Stimulated activated CD8-positive, alpha-beta memory T cell treated with anti-CD3 and anti-CD28 coated beads, Interleukin-15, amount 100 ng/mL, for 1 hour (primary cell): ENCODE results near the gene RIMOC1.
A peak's percentile ranks its signal among the peaks of the same experiment; 100 is the strongest.

ENCODE experiments used
- DNase-seq: peaks from one replicate; pipeline ENCODE4 v3.0.0-alpha.2; 2020; ENCODE audit warnings: low read depth

The RIMOC1 gene, protein sequence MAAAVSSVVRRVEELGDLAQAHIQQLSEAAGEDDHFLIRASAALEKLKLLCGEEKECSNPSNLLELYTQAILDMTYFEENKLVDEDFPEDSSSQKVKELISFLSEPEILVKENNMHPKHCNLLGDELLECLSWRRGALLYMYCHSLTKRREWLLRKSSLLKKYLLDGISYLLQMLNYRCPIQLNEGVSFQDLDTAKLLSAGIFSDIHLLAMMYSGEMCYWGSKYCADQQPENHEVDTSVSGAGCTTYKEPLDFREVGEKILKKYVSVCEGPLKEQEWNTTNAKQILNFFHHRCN

DNA sequence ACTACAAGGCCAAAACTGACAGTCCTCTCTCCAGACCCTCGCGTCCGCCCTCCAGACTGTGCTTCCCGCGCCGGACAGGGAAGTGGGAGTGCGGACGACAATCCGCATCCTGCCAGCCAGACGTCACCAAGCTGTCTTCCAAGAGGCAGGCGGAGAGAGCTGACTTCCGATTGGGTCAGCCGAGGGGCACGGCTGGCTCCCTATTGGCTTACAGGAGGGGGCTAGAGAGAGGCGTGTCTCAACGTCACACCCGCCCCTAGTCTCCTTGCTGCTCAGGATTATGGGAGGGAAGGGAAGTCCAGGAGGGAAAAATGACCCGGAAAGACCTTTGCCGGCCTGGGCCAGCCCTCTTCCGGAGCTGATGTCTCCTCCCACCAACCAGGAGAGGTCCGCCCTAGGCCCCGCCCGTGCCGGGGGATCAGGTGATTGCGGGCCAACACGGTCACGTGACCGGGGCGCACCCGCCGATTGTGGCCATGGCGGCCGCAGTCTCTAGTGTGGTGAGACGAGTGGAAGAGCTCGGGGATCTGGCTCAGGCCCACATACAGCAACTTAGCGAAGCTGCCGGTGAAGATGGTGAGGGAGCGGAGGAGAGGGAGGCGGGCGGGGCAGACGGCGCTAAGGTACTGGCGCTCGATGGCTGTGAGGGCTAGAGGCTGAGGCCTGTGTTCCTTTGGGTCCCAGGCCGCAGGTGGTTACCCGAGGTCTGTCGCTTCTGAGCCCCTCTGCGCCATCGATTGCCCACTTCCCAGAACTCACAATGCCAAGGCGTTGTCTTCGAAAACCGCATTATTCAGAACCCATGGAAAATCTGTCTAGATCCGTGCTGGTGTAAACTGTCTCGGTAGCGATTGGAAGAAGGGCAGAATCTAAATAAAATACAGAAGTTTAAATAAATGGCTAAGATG is at the start of gene RIMOC1:
Gene RIMOC1, plus strand, starts transcription at position 453 of the 908 bp plus-strand sequence. Its CDS starts 24 bp downstream, at position 477.
- peak; percentile 94 for DNase-seq

DNA sequence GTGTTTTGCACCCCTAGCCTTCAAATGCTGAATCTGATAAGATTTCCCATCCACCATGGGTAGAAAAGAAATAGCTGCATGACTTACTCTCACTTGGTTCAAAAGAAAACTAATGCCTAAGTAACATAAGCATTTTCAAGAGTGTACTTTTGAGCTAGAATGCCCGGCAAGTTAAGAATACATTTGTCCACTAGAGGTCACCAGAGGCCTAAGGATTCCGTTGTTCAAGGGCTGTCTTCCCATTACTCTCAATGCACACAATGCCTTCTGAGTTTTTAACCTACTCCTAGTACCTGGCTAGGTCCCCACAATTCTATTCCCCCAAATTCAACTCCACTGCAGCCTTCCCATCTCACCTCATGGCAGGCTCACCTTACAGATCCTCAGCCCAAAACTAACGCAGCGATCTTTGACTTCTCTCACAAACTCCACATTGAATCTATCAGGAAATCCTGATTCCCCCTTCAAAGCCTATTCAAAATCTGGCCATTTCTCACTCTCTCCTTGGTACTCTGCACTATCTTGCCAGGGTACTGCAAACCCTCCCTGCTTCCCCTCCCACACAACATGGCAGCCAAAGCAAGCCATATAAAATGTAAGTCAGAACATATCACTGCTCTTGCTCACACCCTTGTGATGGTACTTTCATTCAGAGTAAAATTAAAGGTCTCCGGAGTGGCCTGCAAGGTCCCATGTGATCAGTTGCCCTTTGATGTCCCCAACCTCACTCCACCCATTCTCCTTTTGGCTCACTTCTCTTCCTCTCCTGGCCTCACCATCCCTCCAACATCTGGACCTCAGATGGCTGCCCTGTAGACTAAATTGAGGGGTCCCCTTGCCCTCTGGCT is 47.3 kb upstream of the RIMOC1 start:
- DNase-seq: peak; percentile 12

DNA sequence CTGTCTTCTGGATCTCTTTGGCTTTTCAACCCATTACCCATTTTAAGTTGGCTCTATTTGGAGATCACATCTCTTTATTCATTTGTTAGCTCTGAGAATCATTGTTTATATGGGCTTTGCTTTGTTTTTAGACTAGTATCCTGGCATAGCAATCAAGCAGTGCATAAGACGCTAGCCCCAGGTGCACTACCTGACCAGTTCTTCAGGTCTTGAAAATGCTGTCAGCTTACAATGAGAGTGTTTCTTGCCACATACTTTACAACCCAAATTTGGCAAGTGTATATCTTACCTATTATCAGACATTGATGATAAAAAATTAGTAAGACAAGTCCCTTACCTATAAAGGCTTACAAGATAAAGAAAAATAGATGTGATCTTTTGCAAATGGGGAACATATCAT is 46.2 kb upstream of the RIMOC1 start:
- no peak for DNase-seq

DNA sequence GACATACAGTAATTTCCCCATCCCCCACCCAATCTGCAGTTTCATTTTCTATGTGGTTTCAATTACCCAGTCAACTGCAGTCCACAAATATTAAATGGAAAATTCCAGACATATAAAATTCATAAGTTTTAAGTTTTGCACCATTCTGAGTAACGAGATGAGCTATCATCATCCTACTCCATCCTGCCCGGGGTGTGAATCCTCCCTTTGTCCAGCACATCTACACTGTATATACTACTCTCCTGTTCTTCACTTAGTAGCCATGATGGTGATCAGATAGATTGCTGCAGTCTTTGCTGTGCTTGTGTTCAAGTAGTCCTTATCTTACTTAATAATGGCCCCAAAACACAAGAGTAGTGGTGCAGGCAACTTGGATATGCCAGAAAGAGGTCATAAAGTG is 45.3 kb upstream of the RIMOC1 start:
- DNase-seq: no peak

DNA sequence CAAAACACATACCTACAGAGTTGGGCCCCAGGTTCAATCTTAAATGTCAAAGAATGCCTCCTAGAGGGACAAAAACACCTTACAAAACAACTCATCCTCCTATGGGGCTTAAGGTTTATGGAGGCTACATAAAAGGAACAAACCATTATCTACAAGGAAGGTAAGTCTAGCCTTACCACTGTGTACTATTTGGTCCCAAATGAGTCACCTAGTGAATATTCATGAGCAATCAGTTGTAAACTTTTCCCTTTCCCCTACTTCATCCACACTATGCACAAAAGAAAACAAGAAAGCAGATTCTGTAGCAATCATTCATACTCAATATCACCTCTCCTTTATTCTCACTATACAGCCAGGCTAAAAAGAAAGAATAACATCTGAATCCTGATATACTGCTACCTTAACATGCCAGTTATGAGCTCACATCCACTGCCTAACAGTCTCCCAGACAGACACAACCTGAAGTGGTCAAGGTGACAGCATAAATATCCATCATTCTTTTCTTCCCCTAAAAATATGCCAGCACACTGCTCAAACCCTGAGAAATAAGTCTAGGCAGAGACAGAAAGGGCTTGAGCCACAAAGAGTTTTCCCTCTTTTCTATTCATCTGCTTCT is 40.2 kb upstream of the RIMOC1 start:
- DNase-seq: no peak

DNA sequence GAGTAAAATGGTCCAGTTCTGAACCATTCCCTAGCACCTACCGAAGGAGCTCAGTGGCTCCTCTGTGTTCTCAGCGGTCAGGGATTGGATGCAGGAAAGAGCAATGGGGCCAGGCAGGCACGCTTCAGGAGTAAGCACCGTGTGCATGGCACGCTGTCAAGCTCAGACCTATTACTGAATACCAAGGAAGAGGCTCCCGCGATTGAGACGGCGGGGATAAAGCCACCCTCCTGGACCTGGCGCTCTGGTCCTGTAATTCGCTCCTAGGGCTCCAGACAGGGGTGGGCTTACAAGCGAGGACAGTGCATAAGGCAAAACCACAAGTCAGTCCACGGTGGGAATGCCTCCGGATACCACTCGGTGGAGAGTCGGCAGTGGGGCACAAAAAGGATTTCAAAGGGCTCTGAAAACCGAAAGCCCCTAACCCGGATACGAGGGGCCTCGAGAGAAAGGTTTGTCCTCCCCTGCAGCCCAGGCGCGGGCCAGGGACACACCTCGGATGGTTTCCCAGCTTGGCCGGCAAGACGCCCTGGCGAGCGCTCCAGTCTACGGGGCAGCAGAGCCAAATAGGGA is 34.9 kb upstream of the RIMOC1 start:
- no peak for DNase-seq

DNA sequence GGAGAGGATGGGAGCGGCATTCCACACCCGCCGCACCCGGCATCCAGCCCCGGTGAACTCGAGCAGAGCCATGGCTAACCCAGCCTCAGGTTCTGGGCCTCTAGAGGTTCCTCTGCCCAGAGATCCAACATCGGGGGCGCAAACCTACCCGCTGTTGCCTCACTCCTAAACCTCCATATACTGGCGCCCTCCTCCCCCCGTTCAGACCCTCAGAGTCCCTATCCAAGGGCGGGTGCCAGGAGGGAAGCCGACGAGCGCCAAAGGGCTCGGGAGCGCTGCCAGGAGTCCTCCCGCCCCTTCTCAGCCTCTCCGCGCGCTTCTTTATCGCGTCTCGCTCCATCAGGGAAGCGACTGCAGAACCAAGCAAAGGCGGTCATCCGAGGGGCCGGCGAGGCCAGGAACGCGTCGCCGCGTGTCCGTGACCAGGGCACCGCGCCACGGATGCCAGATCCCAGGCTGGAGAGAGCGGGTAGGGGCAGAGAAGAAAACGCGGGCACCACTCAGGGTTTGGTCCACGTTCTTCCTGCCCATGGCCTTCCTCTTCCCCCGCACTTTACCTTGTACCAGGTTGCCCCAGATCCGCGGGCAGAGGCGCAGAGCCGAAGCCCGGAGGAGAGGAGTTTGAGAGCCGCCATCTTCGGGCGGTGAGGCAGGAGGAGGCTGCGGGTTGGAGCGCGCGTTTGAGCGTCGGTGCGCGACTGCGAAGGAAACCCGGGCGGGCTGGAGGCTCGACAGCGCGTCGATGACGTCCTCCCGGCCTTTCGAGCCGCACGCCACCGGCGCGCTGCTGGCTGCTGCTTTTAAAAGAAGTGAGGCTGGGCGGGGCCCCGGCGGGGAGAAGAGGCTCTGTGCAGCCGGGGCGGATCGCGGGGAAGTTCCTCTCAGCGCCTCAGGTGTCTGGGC is 34.2 kb upstream of the RIMOC1 start, which contains the start of gene OXCT1:
Gene OXCT1, minus strand, starts transcription at position 702 of the 903 bp plus-strand sequence. Its CDS starts 67 bp downstream, at position 635.
- peak; percentile 79 for DNase-seq

DNA sequence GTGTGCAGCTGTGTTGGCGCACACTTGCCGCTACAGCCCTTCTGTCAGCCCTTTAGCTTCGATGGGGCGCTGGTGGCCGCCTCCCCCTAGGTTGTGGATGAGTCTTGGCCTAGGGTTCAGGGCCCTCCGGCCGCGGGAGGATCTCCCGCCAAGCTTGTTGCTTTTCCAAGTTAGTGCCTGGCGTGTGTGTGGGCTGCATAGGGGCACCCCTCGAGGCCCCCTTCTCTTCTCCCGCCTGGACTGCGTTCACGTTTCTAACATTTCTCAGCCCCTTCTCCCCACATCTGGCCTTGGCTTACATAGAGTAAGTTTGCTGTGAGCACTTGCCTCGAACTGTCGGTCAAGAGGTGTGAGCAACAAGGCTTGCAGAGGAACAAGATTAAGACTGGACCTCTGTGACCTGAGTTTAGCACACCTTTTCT is 33.5 kb upstream of the RIMOC1 start:
- DNase-seq: no peak

DNA sequence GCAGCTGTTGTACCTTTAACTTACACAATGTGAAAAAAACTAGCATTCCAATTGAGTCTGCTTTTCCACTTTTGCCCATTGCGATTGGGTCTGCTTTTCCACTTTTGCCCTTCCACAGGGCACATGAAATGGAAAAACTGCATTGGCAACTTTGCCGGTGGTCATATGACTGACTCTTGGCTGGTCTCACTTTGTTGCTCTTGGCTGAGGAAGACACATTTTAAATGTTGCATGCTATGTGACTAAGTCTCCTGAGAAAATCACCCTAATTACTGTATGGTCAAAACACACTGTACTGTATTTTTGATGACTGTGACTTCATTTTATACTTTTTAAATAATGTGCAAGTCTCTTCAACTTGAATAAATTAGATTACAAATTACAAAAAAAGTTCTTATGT is 32.3 kb upstream of the RIMOC1 start:
- no peak for DNase-seq

DNA sequence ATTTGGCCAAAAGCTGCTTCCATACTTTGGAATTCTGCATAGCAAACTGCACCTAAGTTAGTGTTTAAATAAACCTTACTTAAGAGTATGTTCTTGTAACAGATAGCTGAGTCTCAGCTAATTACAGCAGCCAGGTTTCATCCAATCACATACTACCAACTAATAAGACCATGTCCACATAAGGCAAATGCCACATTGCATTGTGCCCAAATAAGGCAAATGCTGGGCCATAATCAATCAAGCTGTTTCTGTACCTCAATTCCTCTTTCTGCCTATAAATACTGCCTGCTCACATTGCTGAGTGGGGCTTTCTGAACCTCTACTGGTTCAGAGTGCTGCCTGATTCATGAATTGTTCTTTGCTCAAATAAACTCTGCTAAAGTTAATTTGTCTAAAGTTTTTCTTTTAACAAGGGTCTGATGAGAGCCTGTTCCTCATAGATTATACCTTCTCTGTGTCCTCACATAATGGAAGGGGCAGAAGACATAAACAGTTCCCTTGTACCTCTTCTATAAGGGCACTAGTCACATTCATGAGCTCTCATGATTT is 29.6 kb upstream of the RIMOC1 start:
- no peak for DNase-seq

DNA sequence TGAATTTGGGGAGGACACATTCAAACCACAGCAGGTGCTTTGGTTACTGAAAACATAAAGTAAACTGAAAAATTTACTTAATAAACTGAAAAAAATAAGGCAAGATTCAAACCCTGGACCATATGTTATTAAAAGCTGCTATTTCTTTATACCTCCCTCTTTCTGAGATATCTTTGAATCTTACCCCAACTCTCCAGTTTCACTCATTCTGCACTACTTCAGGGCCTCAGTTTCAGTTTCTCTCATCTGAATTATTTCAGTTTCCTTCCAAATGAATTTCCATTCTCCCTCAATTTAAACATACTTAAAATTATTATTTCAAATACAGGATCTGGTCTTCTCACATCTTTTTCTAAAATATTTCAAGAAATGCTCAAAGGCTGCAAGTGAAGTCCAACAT is 29.0 kb upstream of the RIMOC1 start:
- no peak for DNase-seq

DNA sequence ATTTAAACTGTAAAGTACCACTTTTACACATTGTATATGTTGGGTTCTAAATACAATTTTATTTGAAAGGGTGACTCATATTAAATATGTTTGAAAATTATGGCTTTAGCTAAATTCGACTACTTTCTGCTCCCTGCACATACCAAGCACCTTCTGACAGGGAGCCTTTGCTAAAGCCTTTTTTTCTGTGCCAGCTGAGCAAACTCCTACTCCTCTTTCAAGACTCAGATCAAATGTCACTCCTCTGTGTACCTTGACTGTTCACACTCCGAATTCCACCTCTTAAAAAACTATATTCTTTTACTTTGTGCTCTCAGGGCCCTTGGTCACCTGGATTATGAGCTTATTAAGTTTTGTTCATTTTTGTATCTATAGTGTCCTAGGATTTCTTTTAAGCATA is 27.5 kb upstream of the RIMOC1 start:
- no peak for DNase-seq

DNA sequence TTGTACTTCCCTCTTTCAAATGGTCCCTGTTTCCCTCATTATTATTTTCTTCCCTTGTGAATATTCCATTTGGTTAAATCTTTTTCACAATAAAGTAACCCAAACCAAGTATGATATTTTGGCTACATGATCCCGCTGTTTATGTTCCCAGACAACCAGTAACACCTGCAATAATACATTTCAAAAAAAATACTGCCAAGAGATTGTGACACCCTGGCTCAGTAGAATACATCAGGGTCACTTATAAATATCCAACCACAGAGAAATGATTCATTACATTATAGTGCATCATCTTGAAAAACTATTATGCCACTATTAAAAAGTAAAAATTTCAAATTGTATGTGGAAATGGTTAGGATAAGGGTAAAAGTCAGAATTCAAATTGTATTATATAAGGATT is 26.7 kb upstream of the RIMOC1 start:
- DNase-seq: no peak

DNA sequence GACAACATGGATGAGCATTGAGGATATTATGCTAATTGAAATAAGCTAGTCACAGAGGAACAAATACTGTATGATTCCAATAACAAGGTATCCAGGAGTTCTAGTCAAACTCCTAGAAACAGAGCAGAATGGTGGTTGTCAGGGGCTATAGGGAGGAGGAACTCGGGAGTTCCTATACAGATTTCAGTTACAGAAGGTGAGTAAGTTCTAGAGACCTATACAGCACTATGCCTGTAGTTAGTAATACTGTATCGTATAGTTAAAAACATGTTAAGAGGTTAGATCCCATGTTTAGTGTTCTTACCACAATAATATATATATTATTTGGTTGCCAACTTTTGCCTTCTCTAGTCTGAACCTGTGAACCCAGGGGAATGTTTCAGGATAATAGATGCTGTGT is 26.0 kb upstream of the RIMOC1 start:
- DNase-seq: no peak

DNA sequence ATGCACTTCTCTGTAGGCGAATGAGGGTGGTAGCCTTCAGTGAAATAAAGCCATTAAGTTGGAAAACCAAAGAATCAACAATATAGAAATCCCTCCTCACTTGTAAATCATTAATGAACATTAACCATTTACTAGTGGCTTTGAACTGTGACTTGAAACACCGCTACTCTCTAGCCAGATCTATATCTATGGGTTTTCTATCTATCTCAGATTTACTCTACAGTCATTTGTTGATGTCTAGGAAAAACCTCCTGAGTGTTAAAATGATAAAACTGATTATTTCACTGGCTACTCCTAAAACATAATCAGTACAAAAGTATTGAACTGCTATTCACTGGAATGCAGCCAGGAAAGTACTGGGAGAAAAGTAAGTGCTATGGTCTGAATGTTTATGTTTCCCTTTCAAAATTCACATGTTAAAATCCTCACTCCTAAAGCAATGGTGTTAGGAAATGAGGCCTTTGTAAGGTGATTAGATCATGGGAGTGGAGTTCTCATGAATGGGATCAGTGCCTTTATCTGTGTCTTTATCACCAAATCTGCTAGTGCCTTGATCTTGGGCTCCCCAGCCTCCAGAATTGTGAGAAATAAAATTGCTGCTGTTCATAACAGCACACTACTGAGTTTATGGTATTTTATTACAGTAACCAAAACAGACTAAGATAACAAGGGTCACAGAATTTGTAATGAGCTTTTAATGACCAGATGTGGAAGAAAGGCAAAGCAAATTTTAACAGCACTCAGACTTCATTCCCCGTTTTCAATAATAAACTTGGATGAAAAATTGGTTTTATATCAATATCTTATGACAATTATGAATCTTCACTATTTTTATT is 25.3 kb upstream of the RIMOC1 start:
- no peak for DNase-seq

DNA sequence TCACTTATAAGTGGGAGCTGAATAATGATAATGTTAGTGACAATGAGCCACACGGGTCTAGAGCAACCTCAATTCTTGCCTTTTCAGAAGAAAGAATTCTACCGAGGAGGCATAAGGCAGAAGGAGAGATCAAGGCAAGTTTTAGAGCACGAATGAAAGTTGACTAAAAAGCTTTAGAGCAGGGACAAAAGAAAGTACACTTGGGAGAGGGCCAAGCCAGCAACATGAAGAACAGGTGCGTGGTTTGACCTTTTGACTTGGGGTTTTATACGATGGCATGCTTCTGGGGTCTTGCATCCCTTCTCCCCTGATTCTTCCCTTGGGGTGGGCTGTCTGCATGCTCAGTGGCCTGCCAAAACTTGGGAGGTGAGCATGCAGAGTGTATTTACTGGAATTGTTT is 21.4 kb upstream of the RIMOC1 start:
- DNase-seq: no peak

DNA sequence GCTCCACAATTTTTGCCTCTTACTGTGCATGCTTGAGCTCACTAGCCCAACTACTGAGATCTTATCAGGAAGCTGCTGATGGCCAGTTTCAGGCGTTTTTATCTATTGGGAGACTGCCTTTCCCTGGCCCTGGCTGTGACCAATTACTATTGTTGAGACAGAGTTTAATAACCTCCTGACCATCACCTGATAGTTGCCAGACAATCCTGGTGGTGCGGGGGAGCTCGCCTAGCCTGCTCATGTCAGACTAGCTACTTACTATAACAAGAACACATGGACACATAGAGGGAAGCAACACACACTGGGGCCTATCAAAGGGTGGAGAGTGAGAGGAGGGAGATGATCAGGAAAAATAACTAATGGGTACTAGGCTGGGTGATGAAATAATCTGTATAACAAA is 20.9 kb upstream of the RIMOC1 start:
- DNase-seq: no peak

DNA sequence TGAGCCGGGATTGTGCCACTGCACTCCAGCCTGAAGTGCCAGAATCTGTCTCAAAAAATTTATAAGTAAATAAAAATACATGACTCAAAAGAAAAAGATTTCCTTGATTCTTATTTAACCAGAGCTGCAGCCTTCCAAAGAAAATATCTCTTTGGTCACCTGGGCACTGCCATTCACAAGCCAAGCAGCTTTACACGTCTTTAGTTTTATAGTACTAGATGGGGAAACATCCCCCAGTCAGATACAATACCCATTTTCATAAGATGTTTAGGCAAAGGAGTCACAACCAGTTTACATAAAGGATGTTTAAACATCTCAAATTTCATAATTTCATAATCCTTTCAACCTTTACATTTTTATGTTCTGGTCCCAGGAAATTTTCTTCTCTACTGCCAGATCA is 20.2 kb upstream of the RIMOC1 start:
- no peak for DNase-seq

DNA sequence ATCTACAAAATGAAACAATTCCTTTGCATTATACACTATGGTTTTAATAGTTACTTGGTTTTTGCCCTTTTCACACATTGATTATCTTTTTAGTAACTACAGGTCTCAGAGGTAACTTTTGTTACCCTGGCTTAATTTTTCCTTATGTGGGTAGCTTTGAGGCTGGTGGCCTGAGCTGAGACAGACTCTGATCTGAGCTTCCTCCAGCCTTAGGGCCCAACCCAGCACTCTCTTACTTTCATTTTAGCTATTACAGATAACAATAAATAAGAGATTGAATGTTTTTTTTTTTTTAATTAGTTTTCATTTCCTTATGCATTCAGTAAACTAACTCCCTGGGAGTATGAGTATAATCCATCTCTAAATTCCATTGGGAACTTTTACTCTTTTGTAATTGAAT is 18.9 kb upstream of the RIMOC1 start:
- DNase-seq: no peak
